GM06990 (cell line): ENCODE measurements around the gene MZT2B.
"Not testable (repeated sequence)": the region's sequence is repeated elsewhere in the genome, so short reads cannot be mapped to it uniquely, and the experiment has no call there.

Source experiments
- DNase-seq: peaks from one replicate; pipeline ENCODE4 v3.0.0-alpha.2; 2011; ENCODE audit not compliant: insufficient read length; ENCODE audit errors: extremely low read depth
- H3K27me3 ChIP-seq: replicated peaks from 2 replicates; pipeline ENCODE4 v1.6.0; 2011; ENCODE audit warnings: low read length; ENCODE audit not compliant: control insufficient read depth, insufficient read depth
- H3K36me3 ChIP-seq: 2 replicates; pipeline ENCODE4 v1.5.1; 2011; ENCODE audit warnings: low read length; ENCODE audit not compliant: control insufficient read depth, insufficient read depth
- H3K4me3 ChIP-seq: replicated peaks from 2 replicates; pipeline ENCODE4 v1.5.1; 2011; ENCODE audit warnings: low read depth, mild to moderate bottlenecking, control low read depth, low read length
- CTCF ChIP-seq: IDR thresholded peaks from 2 replicates; pipeline ENCODE4 v1.5.1; 2011; ENCODE audit warnings: low read length, control low read depth, mild to moderate bottlenecking, inconsistent platforms; ENCODE audit not compliant: insufficient read depth, poor library complexity, severe bottlenecking

Gene MZT2B

GRCh38 chr2:130154773-130155765, 27.0 kb upstream of the MZT2B start:
- DNase-seq, result no peak
- Histone ChIP-seq H3K4me3 (no peak overlapping the region), H3K27me3 (no peaks in the 10 kb centered on the region), H3K36me3 (peaks cover 7% of the 10 kb centered on the region)
- no peak for TF ChIP-seq CTCF

DNA sequence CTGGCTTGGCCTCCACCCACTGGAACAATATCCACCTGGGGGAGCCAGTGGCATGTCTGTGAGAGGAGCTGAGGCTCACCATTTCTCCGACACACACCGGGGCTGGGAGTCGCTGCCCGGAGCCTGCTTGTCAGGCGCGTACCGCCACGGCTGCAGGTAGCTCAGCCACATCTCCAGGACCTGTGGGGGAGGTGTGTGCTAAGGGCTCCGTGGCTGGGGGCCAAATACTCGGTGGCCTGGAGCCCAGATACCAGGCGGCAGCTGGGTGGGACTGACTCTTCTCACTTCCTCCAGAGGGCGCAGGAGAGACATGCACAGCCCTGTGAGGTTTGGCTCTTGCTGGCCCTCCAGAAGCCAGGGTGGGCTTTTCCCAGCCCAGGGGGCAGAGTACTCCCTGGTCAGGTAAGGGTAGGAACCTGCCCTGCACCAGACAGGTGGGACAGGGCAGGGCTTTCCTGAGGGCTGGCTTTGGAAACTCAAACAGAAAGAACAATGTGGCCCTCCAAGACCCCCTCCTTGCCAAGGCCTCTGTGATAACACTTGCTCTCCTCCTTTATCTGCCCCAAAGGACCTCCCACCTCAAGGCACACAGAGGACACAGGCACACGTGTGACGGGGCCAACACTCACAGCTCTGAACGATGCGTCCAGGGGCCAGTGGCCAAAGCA, 26.0 kb upstream of the MZT2B start:
- H3K36me3 ChIP-seq, DNase-seq, H3K27me3 ChIP-seq, H3K4me3 ChIP-seq: not testable (repeated sequence)
- peak; percentile 62 for TF ChIP-seq CTCF

DNA sequence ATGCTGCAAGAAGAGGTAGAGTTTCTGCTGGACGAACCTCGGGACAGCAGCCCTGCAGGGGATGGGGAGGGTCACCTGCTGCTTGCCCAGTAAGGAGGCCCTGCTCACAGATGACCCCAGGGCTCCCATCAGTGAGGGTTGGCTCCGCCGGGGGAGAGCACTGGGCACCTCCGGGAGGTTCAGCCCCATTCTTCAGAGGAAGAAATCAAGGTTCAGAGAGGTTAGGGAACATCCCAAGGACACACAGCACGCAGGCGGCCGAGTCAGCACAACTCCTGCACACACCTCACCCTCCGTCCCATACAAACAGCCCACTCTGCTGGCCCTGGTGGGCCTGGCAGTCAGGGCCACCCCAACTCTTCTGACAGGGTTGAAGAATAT, 25.4 kb upstream of the MZT2B start:
- no peak overlapping the region for H3K4me3 ChIP-seq
- no peak for DNase-seq
- TF ChIP-seq CTCF, result no peak
- H3K36me3 ChIP-seq, result peaks cover 9% of the 10 kb centered on the region
- H3K27me3 ChIP-seq, result no peaks in the 10 kb centered on the region

- DNase-seq, result peak; percentile 54
- H3K36me3 ChIP-seq, H3K27me3 ChIP-seq, H3K4me3 ChIP-seq: not testable (repeated sequence)
These were observed 24.7 kb upstream of the MZT2B start for GRCh38 chr2:130157354-130157753.

- H3K36me3 ChIP-seq, H3K4me3 ChIP-seq, H3K27me3 ChIP-seq: not testable (repeated sequence)
- DNase-seq, result peak; percentile 48
These were observed 24.1 kb upstream of the MZT2B start for GRCh38 chr2:130157825-130158514.

DNA sequence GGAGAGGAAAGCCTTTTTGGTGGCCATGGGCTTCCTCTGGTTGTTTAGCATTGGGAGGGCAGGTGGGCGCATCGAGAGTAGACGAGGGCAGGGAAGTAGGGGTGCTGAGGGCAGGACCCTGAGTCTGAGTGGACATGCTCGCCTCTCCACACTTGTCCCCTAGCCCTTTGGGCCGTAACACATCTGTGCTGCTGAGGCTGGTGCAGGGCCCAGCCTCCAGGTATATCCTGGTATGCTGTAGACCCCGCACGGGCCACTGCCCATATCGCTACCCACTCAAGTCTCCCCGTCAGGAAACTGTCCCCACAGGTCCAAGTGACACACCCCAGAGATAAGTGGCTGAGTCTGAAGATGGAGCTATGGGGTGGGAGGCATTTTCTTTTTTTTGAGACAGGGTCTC, 23.4 kb upstream of the MZT2B start:
- no peaks in the 10 kb centered on the region for H3K27me3 ChIP-seq
- DNase-seq, result no peak
- no peak for TF ChIP-seq CTCF
- H3K36me3 ChIP-seq, result peaks cover 9% of the 10 kb centered on the region
- no peak overlapping the region for H3K4me3 ChIP-seq

GRCh38 chr2:130159376-130159775, 22.7 kb upstream of the MZT2B start:
- not testable (repeated sequence) for DNase-seq, H3K4me3 ChIP-seq, H3K27me3 ChIP-seq
- peaks cover 13% of the 10 kb centered on the region for H3K36me3 ChIP-seq
